K562 (cell line): ENCODE data around the gene LRRK1. TPM values are rescaled to one million over a fixed set of nuclear protein-coding genes. Genes with fewer than 3 reads are reported as not detected.

Experiments
- GTF2A2 ChIP-seq: IDR thresholded peaks from 2 replicates; pipeline ENCODE4 v1.6.1; 2016; ENCODE audit warnings: mild to moderate bottlenecking, missing genetic modification characterization, missing compliant biosample characterization
- MECOM ChIP-seq: fragments of 250-450 bp; sonication (Bioruptor Pico); IDR thresholded peaks from 2 replicates; pipeline ENCODE4 v1.8.0; 2022; ENCODE audit warnings: inconsistent platforms
- MEF2A ChIP-seq: IDR thresholded peaks from 2 replicates; pipeline ENCODE4 v1.6.1; 2011; ENCODE audit warnings: low read depth, mild to moderate bottlenecking, low read length, moderate library complexity; ENCODE audit not compliant: control insufficient read depth
- THRAP3 ChIP-seq: fragments of 450-650 bp; IDR thresholded peaks from 2 replicates; pipeline ENCODE4 v1.6.1; 2016; ENCODE audit warnings: mild to moderate bottlenecking, inconsistent platforms, borderline replicate concordance
- YY1 ChIP-seq, 3 experiments: IDR thresholded peaks; 2 replicates each; pipeline ENCODE4 v1.6.1; 2011; ENCODE audit warnings: low read length in 2 of 3, mild to moderate bottlenecking in 2 of 3, moderate library complexity in 2 of 3, borderline replicate concordance in 1 of 3, control low read depth in 1 of 3, low read depth in 1 of 3; ENCODE audit not compliant: insufficient read depth in 3 of 3, insufficient replicate concordance in 2 of 3, control insufficient read depth in 1 of 3, insufficient read length in 1 of 3; ENCODE audit errors: extremely low read depth in 1 of 3
- ZNF121 ChIP-seq: sonication (generic); formaldehyde crosslinking; conservative IDR thresholded peaks from 2 replicates; pipeline ENCODE4 v1.8.0; 2022; ENCODE audit warnings: missing genetic modification reagents
- ZNF347 ChIP-seq: fragments of 450-650 bp; formaldehyde crosslinking; IDR thresholded peaks from 2 replicates; pipeline ENCODE4 v1.4.0; 2020; ENCODE audit warnings: low read depth, mild to moderate bottlenecking, moderate library complexity
- polyA plus RNA-seq, 8 experiments: library from polyadenylated mRNA; depleted of rRNA in 4 of 8; stranded (reverse) in 5 of 8; unstranded in 3 of 8; fragments of >200 nt; fragmentation: Nextera tagmentation in 2 of 8; fragmentation: Illumina TruSeq in 1 of 8; extraction: Ambion mirVana in 2 of 8; extraction: Trizol in 1 of 8; gene quantifications; 2 replicates each; pipeline versions ENCODE4 v1.2.1 to v1.2.3, GENCODE V29; 2011 to 2014; ENCODE audit warnings: inconsistent platforms in 1 of 8, missing spikeins in 1 of 8
- total RNA-seq, 7 experiments: library from RNA; depleted of rRNA in 6 of 7; stranded (reverse); fragments of >200 nt in 6 of 7; fragmentation: Illumina TruSeq in 2 of 7; extraction: Trizol in 2 of 7; gene quantifications; 2 replicates each; pipeline versions ENCODE4 v1.2.1 to v1.2.3, GENCODE V29; 2011 to 2021; ENCODE audit warnings: low replicate concordance in 1 of 7
- TF ChIP-seq, protein P1 (sequence below): fragments of 200-600 bp; sonication (generic); IDR thresholded peaks from one replicate; pipeline ENCODE4 v1.6.1; 2012; ENCODE audit warnings: mild to moderate bottlenecking, low read depth, low read length, inconsistent platforms
- TF ChIP-seq, protein P2 (sequence below): fragments of 450-650 bp; IDR thresholded peaks from 2 replicates; pipeline ENCODE4 v1.6.1; 2016
- TF ChIP-seq, protein P3 (sequence below): fragments of 450-650 bp; formaldehyde crosslinking; IDR thresholded peaks from 2 replicates; pipeline ENCODE4 v1.4.0; 2022; ENCODE audit warnings: mild to moderate bottlenecking, moderate library complexity

The LRRK1 gene
- total and polyA plus RNA-seq, 9 of the 15 experiments (the other 6 are each of a cell fraction or from before 2014, with no cell fraction given) = 0.01 to 1.5 (median 0.11) TPM

DNA sequence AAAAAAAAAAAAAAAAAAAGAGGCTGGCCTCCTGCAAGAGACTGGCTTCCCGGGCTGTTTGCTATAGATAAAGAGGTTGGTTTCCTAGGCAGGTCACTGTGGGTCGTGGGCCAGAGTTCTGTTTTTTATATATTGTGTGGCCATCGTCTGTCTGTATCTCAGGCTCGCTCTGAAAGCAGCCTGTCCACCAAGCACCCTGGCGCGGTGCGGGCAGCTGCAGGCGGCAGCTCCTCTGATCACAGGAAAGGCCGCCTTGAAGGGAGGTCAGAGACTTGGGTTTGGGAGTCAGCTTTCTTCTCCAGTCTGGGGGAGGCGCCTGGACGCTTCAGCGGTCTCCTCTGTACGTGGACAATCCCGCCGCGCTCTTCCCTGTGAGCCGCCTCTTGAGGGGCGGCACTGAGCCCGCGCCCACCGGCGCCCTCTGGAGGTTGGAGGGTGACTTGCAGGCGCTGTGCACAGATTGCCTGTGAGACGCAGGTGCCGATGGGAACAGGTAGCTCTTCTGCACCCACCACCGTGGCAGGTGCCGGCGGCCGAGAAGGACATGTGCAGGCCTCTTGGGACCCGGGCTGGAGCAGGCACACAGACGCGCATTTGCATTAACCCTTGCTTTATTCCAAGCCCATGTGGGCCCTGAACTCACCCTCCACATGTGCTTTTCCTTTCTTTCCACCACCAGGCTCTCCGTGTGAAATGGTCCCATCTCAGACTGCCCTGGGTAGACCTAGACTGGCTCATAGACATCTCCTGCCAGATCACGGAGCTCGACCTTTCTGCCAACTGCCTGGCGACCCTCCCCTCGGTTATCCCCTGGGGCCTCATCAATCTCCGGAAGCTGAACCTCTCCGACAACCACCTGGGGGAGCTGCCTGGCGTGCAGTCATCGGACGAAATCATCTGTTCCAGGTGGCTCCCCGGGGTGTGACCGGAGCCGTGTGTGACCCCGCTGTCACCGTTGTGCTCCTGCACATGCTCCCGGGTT is 89.3 kb downstream of the LRRK1 start (continued):
- TF ChIP-seq, protein P1, sequence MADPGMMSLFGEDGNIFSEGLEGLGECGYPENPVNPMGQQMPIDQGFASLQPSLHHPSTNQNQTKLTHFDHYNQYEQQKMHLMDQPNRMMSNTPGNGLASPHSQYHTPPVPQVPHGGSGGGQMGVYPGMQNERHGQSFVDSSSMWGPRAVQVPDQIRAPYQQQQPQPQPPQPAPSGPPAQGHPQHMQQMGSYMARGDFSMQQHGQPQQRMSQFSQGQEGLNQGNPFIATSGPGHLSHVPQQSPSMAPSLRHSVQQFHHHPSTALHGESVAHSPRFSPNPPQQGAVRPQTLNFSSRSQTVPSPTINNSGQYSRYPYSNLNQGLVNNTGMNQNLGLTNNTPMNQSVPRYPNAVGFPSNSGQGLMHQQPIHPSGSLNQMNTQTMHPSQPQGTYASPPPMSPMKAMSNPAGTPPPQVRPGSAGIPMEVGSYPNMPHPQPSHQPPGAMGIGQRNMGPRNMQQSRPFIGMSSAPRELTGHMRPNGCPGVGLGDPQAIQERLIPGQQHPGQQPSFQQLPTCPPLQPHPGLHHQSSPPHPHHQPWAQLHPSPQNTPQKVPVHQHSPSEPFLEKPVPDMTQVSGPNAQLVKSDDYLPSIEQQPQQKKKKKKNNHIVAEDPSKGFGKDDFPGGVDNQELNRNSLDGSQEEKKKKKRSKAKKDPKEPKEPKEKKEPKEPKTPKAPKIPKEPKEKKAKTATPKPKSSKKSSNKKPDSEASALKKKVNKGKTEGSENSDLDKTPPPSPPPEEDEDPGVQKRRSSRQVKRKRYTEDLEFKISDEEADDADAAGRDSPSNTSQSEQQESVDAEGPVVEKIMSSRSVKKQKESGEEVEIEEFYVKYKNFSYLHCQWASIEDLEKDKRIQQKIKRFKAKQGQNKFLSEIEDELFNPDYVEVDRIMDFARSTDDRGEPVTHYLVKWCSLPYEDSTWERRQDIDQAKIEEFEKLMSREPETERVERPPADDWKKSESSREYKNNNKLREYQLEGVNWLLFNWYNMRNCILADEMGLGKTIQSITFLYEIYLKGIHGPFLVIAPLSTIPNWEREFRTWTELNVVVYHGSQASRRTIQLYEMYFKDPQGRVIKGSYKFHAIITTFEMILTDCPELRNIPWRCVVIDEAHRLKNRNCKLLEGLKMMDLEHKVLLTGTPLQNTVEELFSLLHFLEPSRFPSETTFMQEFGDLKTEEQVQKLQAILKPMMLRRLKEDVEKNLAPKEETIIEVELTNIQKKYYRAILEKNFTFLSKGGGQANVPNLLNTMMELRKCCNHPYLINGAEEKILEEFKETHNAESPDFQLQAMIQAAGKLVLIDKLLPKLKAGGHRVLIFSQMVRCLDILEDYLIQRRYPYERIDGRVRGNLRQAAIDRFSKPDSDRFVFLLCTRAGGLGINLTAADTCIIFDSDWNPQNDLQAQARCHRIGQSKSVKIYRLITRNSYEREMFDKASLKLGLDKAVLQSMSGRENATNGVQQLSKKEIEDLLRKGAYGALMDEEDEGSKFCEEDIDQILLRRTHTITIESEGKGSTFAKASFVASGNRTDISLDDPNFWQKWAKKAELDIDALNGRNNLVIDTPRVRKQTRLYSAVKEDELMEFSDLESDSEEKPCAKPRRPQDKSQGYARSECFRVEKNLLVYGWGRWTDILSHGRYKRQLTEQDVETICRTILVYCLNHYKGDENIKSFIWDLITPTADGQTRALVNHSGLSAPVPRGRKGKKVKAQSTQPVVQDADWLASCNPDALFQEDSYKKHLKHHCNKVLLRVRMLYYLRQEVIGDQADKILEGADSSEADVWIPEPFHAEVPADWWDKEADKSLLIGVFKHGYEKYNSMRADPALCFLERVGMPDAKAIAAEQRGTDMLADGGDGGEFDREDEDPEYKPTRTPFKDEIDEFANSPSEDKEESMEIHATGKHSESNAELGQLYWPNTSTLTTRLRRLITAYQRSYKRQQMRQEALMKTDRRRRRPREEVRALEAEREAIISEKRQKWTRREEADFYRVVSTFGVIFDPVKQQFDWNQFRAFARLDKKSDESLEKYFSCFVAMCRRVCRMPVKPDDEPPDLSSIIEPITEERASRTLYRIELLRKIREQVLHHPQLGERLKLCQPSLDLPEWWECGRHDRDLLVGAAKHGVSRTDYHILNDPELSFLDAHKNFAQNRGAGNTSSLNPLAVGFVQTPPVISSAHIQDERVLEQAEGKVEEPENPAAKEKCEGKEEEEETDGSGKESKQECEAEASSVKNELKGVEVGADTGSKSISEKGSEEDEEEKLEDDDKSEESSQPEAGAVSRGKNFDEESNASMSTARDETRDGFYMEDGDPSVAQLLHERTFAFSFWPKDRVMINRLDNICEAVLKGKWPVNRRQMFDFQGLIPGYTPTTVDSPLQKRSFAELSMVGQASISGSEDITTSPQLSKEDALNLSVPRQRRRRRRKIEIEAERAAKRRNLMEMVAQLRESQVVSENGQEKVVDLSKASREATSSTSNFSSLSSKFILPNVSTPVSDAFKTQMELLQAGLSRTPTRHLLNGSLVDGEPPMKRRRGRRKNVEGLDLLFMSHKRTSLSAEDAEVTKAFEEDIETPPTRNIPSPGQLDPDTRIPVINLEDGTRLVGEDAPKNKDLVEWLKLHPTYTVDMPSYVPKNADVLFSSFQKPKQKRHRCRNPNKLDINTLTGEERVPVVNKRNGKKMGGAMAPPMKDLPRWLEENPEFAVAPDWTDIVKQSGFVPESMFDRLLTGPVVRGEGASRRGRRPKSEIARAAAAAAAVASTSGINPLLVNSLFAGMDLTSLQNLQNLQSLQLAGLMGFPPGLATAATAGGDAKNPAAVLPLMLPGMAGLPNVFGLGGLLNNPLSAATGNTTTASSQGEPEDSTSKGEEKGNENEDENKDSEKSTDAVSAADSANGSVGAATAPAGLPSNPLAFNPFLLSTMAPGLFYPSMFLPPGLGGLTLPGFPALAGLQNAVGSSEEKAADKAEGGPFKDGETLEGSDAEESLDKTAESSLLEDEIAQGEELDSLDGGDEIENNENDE = no peak
- TF ChIP-seq YY1 (IDR thresholded peaks at IDR 0.05; ENCODE audit: borderline replicate concordance in 1 of 3, control insufficient read depth in 1 of 3, extremely low read depth in 1 of 3, insufficient read depth in 3 of 3, insufficient read length in 1 of 3, insufficient replicate concordance in 2 of 3, low read depth in 1 of 3, low read length in 2 of 3) (peak in 2 of 3 experiments; percentile 9 to 42), ZNF121 (CRISPR knock-in tag) (no peak), GTF2A2 (tag) (no peak), ZNF347 (no peak), THRAP3 (no peak), MECOM (CRISPR knock-in tag) (no peak), MEF2A (no peak)
- TF ChIP-seq, protein P2, sequence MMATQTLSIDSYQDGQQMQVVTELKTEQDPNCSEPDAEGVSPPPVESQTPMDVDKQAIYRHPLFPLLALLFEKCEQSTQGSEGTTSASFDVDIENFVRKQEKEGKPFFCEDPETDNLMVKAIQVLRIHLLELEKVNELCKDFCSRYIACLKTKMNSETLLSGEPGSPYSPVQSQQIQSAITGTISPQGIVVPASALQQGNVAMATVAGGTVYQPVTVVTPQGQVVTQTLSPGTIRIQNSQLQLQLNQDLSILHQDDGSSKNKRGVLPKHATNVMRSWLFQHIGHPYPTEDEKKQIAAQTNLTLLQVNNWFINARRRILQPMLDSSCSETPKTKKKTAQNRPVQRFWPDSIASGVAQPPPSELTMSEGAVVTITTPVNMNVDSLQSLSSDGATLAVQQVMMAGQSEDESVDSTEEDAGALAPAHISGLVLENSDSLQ = no peak
- TF ChIP-seq, protein P3, sequence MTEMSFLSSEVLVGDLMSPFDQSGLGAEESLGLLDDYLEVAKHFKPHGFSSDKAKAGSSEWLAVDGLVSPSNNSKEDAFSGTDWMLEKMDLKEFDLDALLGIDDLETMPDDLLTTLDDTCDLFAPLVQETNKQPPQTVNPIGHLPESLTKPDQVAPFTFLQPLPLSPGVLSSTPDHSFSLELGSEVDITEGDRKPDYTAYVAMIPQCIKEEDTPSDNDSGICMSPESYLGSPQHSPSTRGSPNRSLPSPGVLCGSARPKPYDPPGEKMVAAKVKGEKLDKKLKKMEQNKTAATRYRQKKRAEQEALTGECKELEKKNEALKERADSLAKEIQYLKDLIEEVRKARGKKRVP (CRISPR knock-in tag) = no peak
